Activated CD8-positive, alpha-beta memory T cell treated with anti-CD3 and anti-CD28 coated beads for 36 hours (primary cell): ENCODE data around the gene TRUB1. TPM values are rescaled to one million over a fixed set of nuclear protein-coding genes. Genes with fewer than 3 reads are reported as not detected.

ENCODE experiments used
- CTCF ChIA-PET: fragments of 350-600 bp; sonication (Branson Sonifier 250); formaldehyde crosslinking; loops from one replicate; lab custom pipeline; 2021; ENCODE audit warnings: antibody characterized with exemption; lab: Charles Lee
- POLR2A ChIA-PET: fragments of 350-600 bp; sonication (Branson Sonifier 250); formaldehyde crosslinking; loops from one replicate; lab custom pipeline; 2021; ENCODE audit warnings: antibody characterized with exemption; lab: Charles Lee
- total RNA-seq, 2 experiments: library from RNA; stranded (reverse); gene quantifications; one replicate each; pipeline ENCODE4 v1.2.3, GENCODE V29; 2021

TRUB1 gene
- total RNA-seq, 2 experiments from 2014 or later, result 17.6 to 19.8 TPM

GRCh38 chr10:114963908-114964307, 25.9 kb downstream of the TRUB1 start:
- CTCF ChIA-PET, result no interaction called here

GRCh38 chr10:114967071-114967470, 29.1 kb downstream of the TRUB1 start:
- ChIA-PET POLR2A (no interaction called here), CTCF (no interaction called here)

More at GRCh38 chr10:114963908-114964307, 25.9 kb downstream of the TRUB1 start:
- POLR2A ChIA-PET, result no interaction called here

- CTCF ChIA-PET, result no interaction called here
- POLR2A ChIA-PET, result no interaction called here
Observed at GRCh38 chr10:114970515-114970914, 32.5 kb downstream of the TRUB1 start.

- POLR2A ChIA-PET, result no interaction called here
- CTCF ChIA-PET, result no interaction called here
Observed at GRCh38 chr10:114973306-114973705, 35.3 kb downstream of the TRUB1 start.

- ChIA-PET CTCF (no interaction called here), POLR2A (no interaction called here)
Observed at GRCh38 chr10:114973997-114974396, 36.0 kb downstream of the TRUB1 start.

- CTCF ChIA-PET, result no interaction called here
- POLR2A ChIA-PET, result no interaction called here
Observed at GRCh38 chr10:114974625-114975024, 36.6 kb downstream of the TRUB1 start.

- CTCF ChIA-PET, result no interaction called here
Observed at GRCh38 chr10:114975091-114975490, 37.1 kb downstream of the TRUB1 start.

GRCh38 chr10:114982989-114983388, 45.0 kb downstream of the TRUB1 start:
- POLR2A ChIA-PET, result no interaction called here
- CTCF ChIA-PET, result no interaction called here

More at GRCh38 chr10:114975091-114975490, 37.1 kb downstream of the TRUB1 start:
- POLR2A ChIA-PET, result no interaction called here

GRCh38 chr10:114987995-114988394, 50.0 kb downstream of the TRUB1 start:
- ChIA-PET CTCF (no interaction called here), POLR2A (no interaction called here)

GRCh38 chr10:114990586-114990985, 52.6 kb downstream of the TRUB1 start:
- ChIA-PET CTCF (no interaction called here), POLR2A (no interaction called here)

- ChIA-PET CTCF (no interaction called here), POLR2A (no interaction called here)
Observed at GRCh38 chr10:114990991-114991390, 53.0 kb downstream of the TRUB1 start.

GRCh38 chr10:114992189-114992775, 54.3 kb downstream of the TRUB1 start:
- ChIA-PET CTCF (no interaction called here), POLR2A (no interaction called here)

- CTCF ChIA-PET, result no interaction called here
- POLR2A ChIA-PET, result no interaction called here
Observed at GRCh38 chr10:114995468-114996247, 57.7 kb downstream of the TRUB1 start.

- ChIA-PET CTCF (no interaction called here), POLR2A (no interaction called here)
Observed at GRCh38 chr10:114996542-114996941, 58.5 kb downstream of the TRUB1 start.

GRCh38 chr10:114998993-114999392, 61.0 kb downstream of the TRUB1 start:
- CTCF ChIA-PET, result no interaction called here
- POLR2A ChIA-PET, result no interaction called here

- POLR2A ChIA-PET, result interaction anchor here (0.5 kb wide), 1 partner anchor 31 kb away, joined by 4 read pairs; no protein-coding TSS in a partner anchor
- CTCF ChIA-PET, result no interaction called here
Observed at GRCh38 chr10:115001506-115002381, 63.7 kb downstream of the TRUB1 start.

- ChIA-PET CTCF (no interaction called here), POLR2A (no interaction called here)
Observed at GRCh38 chr10:115003396-115003795, 65.4 kb downstream of the TRUB1 start.

GRCh38 chr10:115004236-115004862, 66.4 kb downstream of the TRUB1 start:
- ChIA-PET CTCF (no interaction called here), POLR2A (no interaction called here)

- ChIA-PET POLR2A (no interaction called here), CTCF (no interaction called here)
Observed at GRCh38 chr10:115005771-115006170, 67.8 kb downstream of the TRUB1 start.
